Neural cell (in vitro differentiated cells): ENCODE results near the gene SMARCB1. TPM values are rescaled to one million over a fixed set of nuclear protein-coding genes. Genes with fewer than 3 reads are reported as not detected.
A peak's percentile ranks its signal among the peaks of the same experiment; 100 is the strongest.

Experiments used
- H2AFZ ChIP-seq: fragments of 200-600, 300-800 bp; sonication (generic), shearing (Covaris generic); 2 replicates; pipeline ENCODE4 v1.6.0; 2014; ENCODE audit warnings: low read depth, mild to moderate bottlenecking, antibody characterized with exemption, low read length, moderate library complexity
- H3F3A ChIP-seq: fragments of 200-600 bp; shearing (Covaris generic); 2 replicates; pipeline ENCODE4 v1.6.1; 2016; ENCODE audit warnings: mild to moderate bottlenecking, moderate library complexity, mixed read lengths, antibody characterized with exemption, low read length; ENCODE audit not compliant: insufficient read depth, poor library complexity, severe bottlenecking
- H3K27ac ChIP-seq: fragments of 200-600, 300-800 bp; sonication (generic), shearing (Covaris generic); 2 replicates; pipeline ENCODE4 v1.5.1; 2014; ENCODE audit warnings: mild to moderate bottlenecking, low read length, moderate library complexity
- H3K27me3 ChIP-seq: fragments of 300-800, 200-600 bp; sonication (generic), shearing (Covaris generic); 2 replicates; pipeline ENCODE4 v1.6.0; 2014; ENCODE audit warnings: mild to moderate bottlenecking, low read depth, low read length, moderate library complexity; ENCODE audit not compliant: insufficient read depth
- H3K36me3 ChIP-seq: fragments of 300-800, 200-600 bp; sonication (generic), shearing (Covaris generic); 2 replicates; pipeline ENCODE4 v1.5.1; 2014; ENCODE audit warnings: mild to moderate bottlenecking, antibody characterized with exemption, low read length, moderate library complexity; ENCODE audit not compliant: insufficient read depth
- H3K4me2 ChIP-seq: fragments of 300-800, 200-600 bp; sonication (generic), shearing (Covaris generic); 2 replicates; pipeline ENCODE4 v1.6.0; 2014; ENCODE audit warnings: mild to moderate bottlenecking, low read length
- H3K4me3 ChIP-seq: fragments of 300-800, 200-600 bp; sonication (generic), shearing (Covaris generic); 2 replicates; pipeline ENCODE4 v1.5.1; 2014; ENCODE audit warnings: mild to moderate bottlenecking, low read length, moderate library complexity
- H3K79me2 ChIP-seq: fragments of 200-600 bp; shearing (Covaris generic); replicated peaks from 2 replicates; pipeline ENCODE4 v1.6.0; 2014; ENCODE audit warnings: mild to moderate bottlenecking, low read length, moderate library complexity; ENCODE audit not compliant: insufficient read depth
- H3K9ac ChIP-seq: fragments of 300-800, 200-600 bp; sonication (generic), shearing (Covaris generic); 2 replicates; pipeline ENCODE4 v1.6.1; 2016; ENCODE audit warnings: mild to moderate bottlenecking, low read length, mixed read lengths
- H3K9me2 ChIP-seq: fragments of 200-600 bp; shearing (Covaris generic); 2 replicates; pipeline ENCODE4 v1.6.1; 2016; ENCODE audit warnings: mild to moderate bottlenecking, low read length, mixed read lengths; ENCODE audit not compliant: insufficient read depth
- H3K9me3 ChIP-seq: fragments of 200-600, 300-800 bp; sonication (generic), shearing (Covaris generic); 2 replicates; pipeline ENCODE4 v1.6.1; 2016; ENCODE audit warnings: mild to moderate bottlenecking, mixed run types, low read length, moderate library complexity, mixed read lengths
- H4K20me1 ChIP-seq: fragments of 200-600 bp; shearing (Covaris generic); 2 replicates; pipeline ENCODE4 v1.6.1; 2016; ENCODE audit warnings: mild to moderate bottlenecking, mixed run types; ENCODE audit not compliant: insufficient read depth
- EP300 ChIP-seq: fragments of 450-650 bp; conservative IDR thresholded peaks from 2 replicates; pipeline ENCODE4 v1.6.1; 2014; ENCODE audit warnings: antibody characterized with exemption, mild to moderate bottlenecking, moderate library complexity; ENCODE audit not compliant: poor library complexity, severe bottlenecking
- EZH2 ChIP-seq: fragments of 200-600, 300-800 bp; shearing (Covaris generic), sonication (generic); IDR thresholded peaks from 2 replicates; pipeline ENCODE4 v1.6.1; 2014; ENCODE audit warnings: antibody characterized with exemption, low read length, borderline replicate concordance, mild to moderate bottlenecking; ENCODE audit not compliant: insufficient read depth, poor library complexity, severe bottlenecking
- MXI1 ChIP-seq: fragments of 450-650 bp; conservative IDR thresholded peaks from 2 replicates; pipeline ENCODE4 v1.6.1; 2014; ENCODE audit warnings: antibody characterized with exemption, mild to moderate bottlenecking; ENCODE audit not compliant: poor library complexity, severe bottlenecking
- POLR2AphosphoS5 ChIP-seq: IDR thresholded peaks from 2 replicates; pipeline ENCODE4 v1.6.1; 2012
- RAD21 ChIP-seq: fragments of 450-650 bp; conservative IDR thresholded peaks from 2 replicates; pipeline ENCODE4 v1.6.1; 2014; ENCODE audit warnings: antibody characterized with exemption, mild to moderate bottlenecking, moderate library complexity
- SMC3 ChIP-seq: fragments of 450-650 bp; conservative IDR thresholded peaks from 2 replicates; pipeline ENCODE4 v1.6.1; 2014; ENCODE audit warnings: antibody characterized with exemption, mild to moderate bottlenecking, moderate library complexity; ENCODE audit not compliant: poor library complexity
- TAF1 ChIP-seq: IDR thresholded peaks from 2 replicates; pipeline ENCODE4 v1.6.1; 2012; ENCODE audit warnings: low read depth
- polyA minus RNA-seq: library from RNA; depleted of rRNA, polyadenylated mRNA; stranded (reverse); fragments of >200 nt; gene quantifications from 2 replicates; pipeline ENCODE4 v1.2.3, GENCODE V29; 2014
- polyA plus RNA-seq: library from polyadenylated mRNA; depleted of rRNA; stranded (reverse); fragments of >200 nt; gene quantifications from 2 replicates; pipeline ENCODE4 v1.2.3, GENCODE V29; 2014
- TF ChIP-seq, protein P1 (sequence below): IDR thresholded peaks from 2 replicates; pipeline ENCODE4 v1.6.1; 2012; ENCODE audit warnings: borderline replicate concordance
- TF ChIP-seq, protein P2 (sequence below): fragments of 450-650 bp; IDR thresholded peaks from 2 replicates; pipeline ENCODE4 v1.5.1; 2014; ENCODE audit warnings: antibody characterized with exemption, mild to moderate bottlenecking, moderate library complexity; ENCODE audit not compliant: poor library complexity, severe bottlenecking

SMARCB1 gene
- polyA plus RNA-seq: 97.5 and 98.9 TPM in 2 replicates
- polyA minus RNA-seq: 46.9 and 48.9 TPM in 2 replicates

DNA sequence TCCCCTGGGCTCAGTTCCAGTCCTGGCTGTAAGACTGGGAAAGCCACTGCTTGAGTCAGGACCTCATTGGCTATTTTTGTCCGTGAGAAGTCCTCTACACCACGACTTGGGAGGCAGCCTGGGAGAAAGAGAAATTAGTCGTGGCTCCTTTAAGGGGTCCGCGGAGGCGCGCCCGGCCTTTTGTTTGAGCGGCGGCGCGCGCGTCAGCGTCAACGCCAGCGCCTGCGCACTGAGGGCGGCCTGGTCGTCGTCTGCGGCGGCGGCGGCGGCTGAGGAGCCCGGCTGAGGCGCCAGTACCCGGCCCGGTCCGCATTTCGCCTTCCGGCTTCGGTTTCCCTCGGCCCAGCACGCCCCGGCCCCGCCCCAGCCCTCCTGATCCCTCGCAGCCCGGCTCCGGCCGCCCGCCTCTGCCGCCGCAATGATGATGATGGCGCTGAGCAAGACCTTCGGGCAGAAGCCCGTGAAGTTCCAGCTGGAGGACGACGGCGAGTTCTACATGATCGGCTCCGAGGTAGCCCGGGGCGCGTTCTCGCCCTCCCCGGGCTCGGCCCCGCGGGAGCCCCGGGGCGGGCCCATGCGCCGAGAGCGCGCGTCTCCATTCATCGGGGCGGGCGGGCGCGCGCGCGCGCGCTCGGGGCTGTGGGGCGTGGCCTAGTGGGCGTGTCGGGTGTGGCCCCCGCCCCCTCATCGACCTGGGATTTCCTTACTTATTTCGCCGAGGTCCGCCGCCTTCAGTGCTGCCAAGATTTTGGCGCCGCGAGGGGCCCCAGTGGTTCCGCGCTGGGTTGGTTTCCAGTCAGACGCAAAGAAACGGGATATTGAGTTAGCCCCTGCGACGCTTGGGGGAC, at the start of gene SMARCB1:
SMARCB1 (plus strand) TSS at position 215 of the 848 bp plus-strand sequence; CDS start at position 419, 204 bp downstream.
- Histone ChIP-seq H3K9me3 (no peaks in the 10 kb centered on the region), H3F3A (no peaks in the 10 kb centered on the region), H3K9me2 (no peaks in the 10 kb centered on the region), H3K27ac (peak within 1 kb of the TSS; percentile 99), H3K9ac (peak within 1 kb of the TSS; percentile 100), H2AFZ (peak within 1 kb of the TSS; percentile 92), H3K4me3 (peak within 1 kb of the TSS; percentile 83), H4K20me1 (peaks cover 3% of the 10 kb centered on the region), H3K27me3 (no peaks in the 10 kb centered on the region), H3K36me3 (no peaks in the 10 kb centered on the region), H3K4me2 (peak within 1 kb of the TSS; percentile 81), H3K79me2 (peaks cover 46% of the 10 kb centered on the region)
- TF ChIP-seq EZH2 (no peak), SMC3 (peak; percentile 46), TAF1 (peak; percentile 33), EP300 (peak; percentile 59), MXI1 (no peak), RAD21 (peak; percentile 45), POLR2AphosphoS5 (peak; percentile 95)
- TF ChIP-seq, protein P1, sequence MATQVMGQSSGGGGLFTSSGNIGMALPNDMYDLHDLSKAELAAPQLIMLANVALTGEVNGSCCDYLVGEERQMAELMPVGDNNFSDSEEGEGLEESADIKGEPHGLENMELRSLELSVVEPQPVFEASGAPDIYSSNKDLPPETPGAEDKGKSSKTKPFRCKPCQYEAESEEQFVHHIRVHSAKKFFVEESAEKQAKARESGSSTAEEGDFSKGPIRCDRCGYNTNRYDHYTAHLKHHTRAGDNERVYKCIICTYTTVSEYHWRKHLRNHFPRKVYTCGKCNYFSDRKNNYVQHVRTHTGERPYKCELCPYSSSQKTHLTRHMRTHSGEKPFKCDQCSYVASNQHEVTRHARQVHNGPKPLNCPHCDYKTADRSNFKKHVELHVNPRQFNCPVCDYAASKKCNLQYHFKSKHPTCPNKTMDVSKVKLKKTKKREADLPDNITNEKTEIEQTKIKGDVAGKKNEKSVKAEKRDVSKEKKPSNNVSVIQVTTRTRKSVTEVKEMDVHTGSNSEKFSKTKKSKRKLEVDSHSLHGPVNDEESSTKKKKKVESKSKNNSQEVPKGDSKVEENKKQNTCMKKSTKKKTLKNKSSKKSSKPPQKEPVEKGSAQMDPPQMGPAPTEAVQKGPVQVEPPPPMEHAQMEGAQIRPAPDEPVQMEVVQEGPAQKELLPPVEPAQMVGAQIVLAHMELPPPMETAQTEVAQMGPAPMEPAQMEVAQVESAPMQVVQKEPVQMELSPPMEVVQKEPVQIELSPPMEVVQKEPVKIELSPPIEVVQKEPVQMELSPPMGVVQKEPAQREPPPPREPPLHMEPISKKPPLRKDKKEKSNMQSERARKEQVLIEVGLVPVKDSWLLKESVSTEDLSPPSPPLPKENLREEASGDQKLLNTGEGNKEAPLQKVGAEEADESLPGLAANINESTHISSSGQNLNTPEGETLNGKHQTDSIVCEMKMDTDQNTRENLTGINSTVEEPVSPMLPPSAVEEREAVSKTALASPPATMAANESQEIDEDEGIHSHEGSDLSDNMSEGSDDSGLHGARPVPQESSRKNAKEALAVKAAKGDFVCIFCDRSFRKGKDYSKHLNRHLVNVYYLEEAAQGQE: peak; percentile 72
- TF ChIP-seq, protein P2, sequence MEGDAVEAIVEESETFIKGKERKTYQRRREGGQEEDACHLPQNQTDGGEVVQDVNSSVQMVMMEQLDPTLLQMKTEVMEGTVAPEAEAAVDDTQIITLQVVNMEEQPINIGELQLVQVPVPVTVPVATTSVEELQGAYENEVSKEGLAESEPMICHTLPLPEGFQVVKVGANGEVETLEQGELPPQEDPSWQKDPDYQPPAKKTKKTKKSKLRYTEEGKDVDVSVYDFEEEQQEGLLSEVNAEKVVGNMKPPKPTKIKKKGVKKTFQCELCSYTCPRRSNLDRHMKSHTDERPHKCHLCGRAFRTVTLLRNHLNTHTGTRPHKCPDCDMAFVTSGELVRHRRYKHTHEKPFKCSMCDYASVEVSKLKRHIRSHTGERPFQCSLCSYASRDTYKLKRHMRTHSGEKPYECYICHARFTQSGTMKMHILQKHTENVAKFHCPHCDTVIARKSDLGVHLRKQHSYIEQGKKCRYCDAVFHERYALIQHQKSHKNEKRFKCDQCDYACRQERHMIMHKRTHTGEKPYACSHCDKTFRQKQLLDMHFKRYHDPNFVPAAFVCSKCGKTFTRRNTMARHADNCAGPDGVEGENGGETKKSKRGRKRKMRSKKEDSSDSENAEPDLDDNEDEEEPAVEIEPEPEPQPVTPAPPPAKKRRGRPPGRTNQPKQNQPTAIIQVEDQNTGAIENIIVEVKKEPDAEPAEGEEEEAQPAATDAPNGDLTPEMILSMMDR: no peak

DNA sequence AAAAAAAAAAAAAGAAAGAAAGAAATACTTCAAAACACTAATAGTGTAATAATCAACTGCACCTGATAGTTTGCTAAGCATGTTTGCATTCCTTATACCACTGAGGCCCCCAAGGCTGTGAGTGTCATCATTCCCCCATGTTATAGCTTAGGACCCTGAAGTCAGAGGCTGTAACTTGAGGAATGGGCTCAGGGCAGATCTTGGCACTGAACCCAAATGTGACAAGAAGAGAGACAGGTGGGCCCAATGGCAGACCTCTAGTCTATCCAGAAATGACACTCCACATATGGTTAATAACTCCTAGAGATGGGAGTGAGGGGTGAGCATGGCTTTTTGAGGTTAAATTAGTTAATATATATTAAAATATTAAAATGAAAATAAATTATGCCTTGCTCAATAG, 49.1 kb upstream of the SMARCB1 start:
- no peak overlapping the region for H2AFZ ChIP-seq
- no peak overlapping the region for H3K9ac ChIP-seq
- no peak overlapping the region for H3K27ac ChIP-seq
- H3K27me3 ChIP-seq: no peaks in the 10 kb centered on the region
- H3K9me3 ChIP-seq: no peaks in the 10 kb centered on the region
- H4K20me1 ChIP-seq: no peaks in the 10 kb centered on the region
- TF ChIP-seq TAF1 (no peak), MXI1 (no peak)
- no peaks in the 10 kb centered on the region for H3K79me2 ChIP-seq
- H3K9me2 ChIP-seq: no peaks in the 10 kb centered on the region
- H3K36me3 ChIP-seq: no peaks in the 10 kb centered on the region
- H3F3A ChIP-seq: no peaks in the 10 kb centered on the region
- H3K4me2 ChIP-seq: no peak overlapping the region
- H3K4me3 ChIP-seq: no peak overlapping the region
